CD4-positive, alpha-beta T cell (primary cell): Measurements from ENCODE around the gene SLC25A51. TPM values are rescaled to one million over a fixed set of nuclear protein-coding genes. Genes with fewer than 3 reads are reported as not detected.

Experiments
- ATAC-seq: fragments of 200-7000 bp; cut with Tn5 transposase; one replicate; pipeline ENCODE4 v1.10.0; 2022; ENCODE audit warnings: mild to moderate bottlenecking; ENCODE audit not compliant: poor library complexity
- CTCF ChIA-PET: fragments of 350-600 bp; sonication (Branson Sonifier 250); formaldehyde crosslinking; loops from one replicate; lab custom pipeline; 2021; ENCODE audit warnings: antibody characterized with exemption, inconsistent platforms; lab: Charles Lee
- POLR2A ChIA-PET: fragments of 350-600 bp; sonication (Branson Sonifier 250); formaldehyde crosslinking; loops from one replicate; lab custom pipeline; 2021; ENCODE audit warnings: antibody characterized with exemption, inconsistent platforms; lab: Charles Lee
- DNase-seq, 14 experiments: peaks; one replicate each; pipeline ENCODE4 v3.0.0-alpha.2; 2013 to 2020; ENCODE audit warnings: mixed read lengths in 2 of 14
- H3K27ac ChIP-seq, 2 donors: one replicate each; pipeline versions ENCODE4 v1.5.1 to v1.7.0; 2013; ENCODE audit warnings: low read length in 2 of 2, low read depth in 1 of 2, mild to moderate bottlenecking in 1 of 2
- H3K27me3 ChIP-seq, 2 experiments: 1 replicate in 1 of 2; 2 replicates in 1 of 2; pipeline versions ENCODE4 v1.6.1 to v1.7.0; 2013; ENCODE audit warnings: low read length in 2 of 2, control low read depth in 1 of 2, mild to moderate bottlenecking in 1 of 2, moderate library complexity in 1 of 2; ENCODE audit not compliant: insufficient read depth in 2 of 2, control insufficient read depth in 1 of 2
- H3K36me3 ChIP-seq: one replicate; pipeline ENCODE4 v1.6.1; 2013; ENCODE audit warnings: low read length, control low read depth; ENCODE audit not compliant: insufficient read depth
- H3K4me1 ChIP-seq: one replicate; pipeline ENCODE4 v1.6.1; 2013; ENCODE audit warnings: low read length, control low read depth; ENCODE audit not compliant: insufficient read depth
- H3K4me3 ChIP-seq: one replicate; pipeline ENCODE4 v1.5.1; 2013; ENCODE audit warnings: mild to moderate bottlenecking, low read length, moderate library complexity
- H3K9me3 ChIP-seq, 2 experiments: 1 replicate in 1 of 2; 2 replicates in 1 of 2; pipeline versions ENCODE4 v1.6.1 to v1.7.0; 2013; ENCODE audit warnings: low read length in 2 of 2, mild to moderate bottlenecking in 2 of 2, control low read depth in 1 of 2, moderate library complexity in 1 of 2; ENCODE audit not compliant: control insufficient read depth in 1 of 2, insufficient read depth in 1 of 2
- H3K27ac Mint-ChIP-seq: one replicate; pipeline ENCODE4 v1.8.0; 2020; ENCODE audit warnings: mixed read lengths
- H3K27me3 Mint-ChIP-seq: one replicate; pipeline ENCODE4 v1.8.0; 2021; ENCODE audit warnings: mixed read lengths
- H3K36me3 Mint-ChIP-seq: one replicate; pipeline ENCODE4 v1.8.0; 2021; ENCODE audit warnings: low read depth, mixed read lengths
- H3K4me1 Mint-ChIP-seq: one replicate; pipeline ENCODE4 v1.8.0; 2021; ENCODE audit warnings: low read depth, mixed read lengths
- H3K4me3 Mint-ChIP-seq: one replicate; pipeline ENCODE4 v1.8.0; 2020; ENCODE audit warnings: mild to moderate bottlenecking, mixed read lengths
- H3K9me3 Mint-ChIP-seq: one replicate; pipeline ENCODE4 v1.8.0; 2020; ENCODE audit warnings: mixed read lengths
- CTCF ChIP-seq: fragments of 200-600 bp; IDR thresholded peaks from one replicate; pipeline ENCODE4 v1.8.0; 2022; ENCODE audit warnings: antibody characterized with exemption, mild to moderate bottlenecking
- intact Hi-C, 2 experiments: fragments of 100-400 bp; cut with DNase I in 1 of 2; cut with micrococcal nuclease in 1 of 2; formaldehyde crosslinking; loops; one replicate each; pipeline versions ENCODE4 v1.15.1 to v1.9.0; 2023 to 2025; cut with DNase I, micrococcal nuclease
- total RNA-seq, 174 experiments: library from RNA in 2 of 174; stranded (reverse) in 2 of 174; gene quantifications; one replicate each; pipeline ENCODE4 v1.2.3 and lab custom pipeline; 2021 to 2026

SLC25A51 gene
- total RNA-seq, 2 experiments from 2014 or later = 13.3 to 13.8 TPM

- CTCF ChIA-PET = no interaction called here
- H3K9me3 Mint-ChIP-seq = no peaks in the 10 kb centered on the region
Measured at GRCh38 chr9:37922363-37923117, 18.6 kb upstream of the SLC25A51 start.

GRCh38 chr9:37921546-37922300, 17.8 kb upstream of the SLC25A51 start:
- ATAC-seq = no peak
- H3K27ac Mint-ChIP-seq = no peak overlapping the region
- H3K27me3 ChIP-seq = no peaks in the 10 kb centered on the region
- H3K4me1 ChIP-seq = no peaks in the 10 kb centered on the region
- H3K9me3 Mint-ChIP-seq = no peaks in the 10 kb centered on the region
- no peak overlapping the region for H3K4me3 ChIP-seq
- H3K4me3 Mint-ChIP-seq = no peak overlapping the region
- H3K4me1 Mint-ChIP-seq = no peaks in the 10 kb centered on the region
- H3K36me3 ChIP-seq = no peaks in the 10 kb centered on the region
- intact Hi-C loops = no loop called here
- TF ChIP-seq CTCF = no peak
- H3K27me3 Mint-ChIP-seq = no peaks in the 10 kb centered on the region
- H3K9me3 ChIP-seq = no peaks in the 10 kb centered on the region
- POLR2A ChIA-PET = no interaction called here
- H3K27ac ChIP-seq = no peak overlapping the region
- CTCF ChIA-PET = no interaction called here
- DNase-seq = no peak
- H3K36me3 Mint-ChIP-seq = no peaks in the 10 kb centered on the region

More at GRCh38 chr9:37922363-37923117, 18.6 kb upstream of the SLC25A51 start:
- no peak overlapping the region for H3K27ac ChIP-seq
- DNase-seq (no peak), ATAC-seq (no peak)
- Mint-ChIP-seq H3K4me3 (no peak overlapping the region), H3K36me3 (no peaks in the 10 kb centered on the region), H3K27ac (no peak overlapping the region), H3K4me1 (no peaks in the 10 kb centered on the region), H3K27me3 (no peaks in the 10 kb centered on the region)
- POLR2A ChIA-PET = no interaction called here
- intact Hi-C loops = no loop called here
- no peaks in the 10 kb centered on the region for H3K4me1 ChIP-seq
- TF ChIP-seq CTCF = no peak
- H3K4me3 ChIP-seq = no peak overlapping the region
- no peaks in the 10 kb centered on the region for H3K9me3 ChIP-seq
- no peaks in the 10 kb centered on the region for H3K36me3 ChIP-seq
- H3K27me3 ChIP-seq = no peaks in the 10 kb centered on the region

GRCh38 chr9:37921168-37921510, 17.2 kb upstream of the SLC25A51 start:
- TF ChIP-seq CTCF = no peak
- Mint-ChIP-seq H3K36me3 (no peaks in the 10 kb centered on the region), H3K27me3 (no peaks in the 10 kb centered on the region), H3K4me3 (no peak overlapping the region), H3K27ac (no peak overlapping the region), H3K9me3 (no peaks in the 10 kb centered on the region), H3K4me1 (no peaks in the 10 kb centered on the region)
- Histone ChIP-seq H3K4me3 (no peak overlapping the region), H3K4me1 (no peaks in the 10 kb centered on the region), H3K27me3 (no peaks in the 10 kb centered on the region), H3K9me3 (no peaks in the 10 kb centered on the region), H3K36me3 (no peaks in the 10 kb centered on the region), H3K27ac (no peak overlapping the region)
- intact Hi-C loops = no loop called here
- ChIA-PET CTCF (no interaction called here), POLR2A (no interaction called here)
- ATAC-seq (no peak), DNase-seq (no peak)
